ENCODE measurements around the gene MAP3K5.

The MAP3K5 gene

GRCh38 chr6:136547336-136547735 lies 244.9 kb downstream of the MAP3K5 start:
- peaks cover 72% of the 10 kb centered on the region for H3K27me3 Mint-ChIP-seq
- no peaks in the 10 kb centered on the region for H3K9me3 Mint-ChIP-seq
- no peak overlapping the region for H3K27ac Mint-ChIP-seq (ENCODE audit: low read depth)
- ATAC-seq (replicated peaks; ENCODE audit: extremely low read depth, poor library complexity, severe bottlenecking) (no peak), DNase-seq (ENCODE audit: low spot score in 2 of 2) (no peak)
- peaks cover 4% of the 10 kb centered on the region for H3K36me3 Mint-ChIP-seq (ENCODE audit: insufficient read depth)
- no peak overlapping the region for H3K4me3 Mint-ChIP-seq
- no peaks in the 10 kb centered on the region for H3K4me1 Mint-ChIP-seq

GRCh38 chr6:136546331-136546730 lies 245.9 kb downstream of the MAP3K5 start:
- DNase-seq (ENCODE audit: low spot score in 2 of 2) (no peak), ATAC-seq (replicated peaks; ENCODE audit: extremely low read depth, poor library complexity, severe bottlenecking) (no peak)
- Mint-ChIP-seq H3K27me3 (peaks cover 77% of the 10 kb centered on the region), H3K36me3 (ENCODE audit: insufficient read depth) (peaks cover 4% of the 10 kb centered on the region), H3K27ac (ENCODE audit: low read depth) (no peak overlapping the region), H3K4me3 (no peak overlapping the region), H3K4me1 (no peaks in the 10 kb centered on the region), H3K9me3 (no peaks in the 10 kb centered on the region)

GRCh38 chr6:136544326-136544725 lies 248.0 kb downstream of the MAP3K5 start:
- H3K4me1 Mint-ChIP-seq, result no peaks in the 10 kb centered on the region
- DNase-seq (ENCODE audit: low spot score in 2 of 2), result no peak
- no peak overlapping the region for H3K4me3 Mint-ChIP-seq
- H3K27ac Mint-ChIP-seq (ENCODE audit: low read depth), result no peak overlapping the region
- ATAC-seq (replicated peaks; ENCODE audit: extremely low read depth, poor library complexity, severe bottlenecking), result no peak
- H3K36me3 Mint-ChIP-seq (ENCODE audit: insufficient read depth), result no peaks in the 10 kb centered on the region
- H3K27me3 Mint-ChIP-seq, result peaks cover 92% of the 10 kb centered on the region
- no peaks in the 10 kb centered on the region for H3K9me3 Mint-ChIP-seq

GRCh38 chr6:136541395-136541794 lies 250.9 kb downstream of the MAP3K5 start:
- peaks cover 63% of the 10 kb centered on the region for H3K27me3 Mint-ChIP-seq

GRCh38 chr6:136539967-136540652 lies 252.2 kb downstream of the MAP3K5 start:
- DNase-seq (ENCODE audit: low spot score in 2 of 2), result no peak
- H3K9me3 Mint-ChIP-seq, result no peaks in the 10 kb centered on the region
- H3K36me3 Mint-ChIP-seq (ENCODE audit: insufficient read depth), result peaks cover under 1% of the 10 kb centered on the region
- peaks cover 50% of the 10 kb centered on the region for H3K27me3 Mint-ChIP-seq
- no peak overlapping the region for H3K27ac Mint-ChIP-seq (ENCODE audit: low read depth)
- no peak for ATAC-seq (replicated peaks; ENCODE audit: extremely low read depth, poor library complexity, severe bottlenecking)
- no peak overlapping the region for H3K4me3 Mint-ChIP-seq
- H3K4me1 Mint-ChIP-seq, result no peaks in the 10 kb centered on the region

More at GRCh38 chr6:136541395-136541794, 250.9 kb downstream of the MAP3K5 start:
- no peaks in the 10 kb centered on the region for H3K36me3 Mint-ChIP-seq (ENCODE audit: insufficient read depth)
- no peak for DNase-seq (ENCODE audit: low spot score in 2 of 2)
- H3K9me3 Mint-ChIP-seq, result no peaks in the 10 kb centered on the region
- H3K4me1 Mint-ChIP-seq, result no peaks in the 10 kb centered on the region
- H3K4me3 Mint-ChIP-seq, result no peak overlapping the region
- ATAC-seq (replicated peaks; ENCODE audit: extremely low read depth, poor library complexity, severe bottlenecking), result no peak
- H3K27ac Mint-ChIP-seq (ENCODE audit: low read depth), result no peak overlapping the region

- ATAC-seq (replicated peaks; ENCODE audit: extremely low read depth, poor library complexity, severe bottlenecking), result no peak
Measured at GRCh38 chr6:136538836-136539235, 253.4 kb downstream of the MAP3K5 start.

GRCh38 chr6:136535880-136536650 lies 256.2 kb downstream of the MAP3K5 start:
- H3K36me3 Mint-ChIP-seq (ENCODE audit: insufficient read depth), result peaks cover 1% of the 10 kb centered on the region
- ATAC-seq (replicated peaks; ENCODE audit: extremely low read depth, poor library complexity, severe bottlenecking) (no peak), DNase-seq (ENCODE audit: low spot score in 2 of 2) (no peak)
- H3K4me3 Mint-ChIP-seq, result no peak overlapping the region
- no peaks in the 10 kb centered on the region for H3K4me1 Mint-ChIP-seq
- H3K27ac Mint-ChIP-seq (ENCODE audit: low read depth), result no peak overlapping the region
- H3K27me3 Mint-ChIP-seq, result peaks cover 37% of the 10 kb centered on the region
- no peaks in the 10 kb centered on the region for H3K9me3 Mint-ChIP-seq

More at GRCh38 chr6:136538836-136539235, 253.4 kb downstream of the MAP3K5 start:
- no peak overlapping the region for H3K27ac Mint-ChIP-seq (ENCODE audit: low read depth)
- H3K9me3 Mint-ChIP-seq, result no peaks in the 10 kb centered on the region
- H3K36me3 Mint-ChIP-seq (ENCODE audit: insufficient read depth), result peaks cover 1% of the 10 kb centered on the region
- peaks cover 37% of the 10 kb centered on the region for H3K27me3 Mint-ChIP-seq
- no peak for DNase-seq (ENCODE audit: low spot score in 2 of 2)
- no peak overlapping the region for H3K4me3 Mint-ChIP-seq
- H3K4me1 Mint-ChIP-seq, result no peaks in the 10 kb centered on the region

GRCh38 chr6:136535017-136535765 lies 257.1 kb downstream of the MAP3K5 start:
- Mint-ChIP-seq H3K27ac (ENCODE audit: low read depth) (no peak overlapping the region), H3K4me3 (no peak overlapping the region), H3K27me3 (peaks cover 33% of the 10 kb centered on the region), H3K36me3 (ENCODE audit: insufficient read depth) (peaks cover 1% of the 10 kb centered on the region), H3K4me1 (no peaks in the 10 kb centered on the region), H3K9me3 (no peaks in the 10 kb centered on the region)
- ATAC-seq (replicated peaks; ENCODE audit: extremely low read depth, poor library complexity, severe bottlenecking), result no peak
- DNase-seq (ENCODE audit: low spot score in 2 of 2), result no peak

- peaks cover 1% of the 10 kb centered on the region for H3K36me3 Mint-ChIP-seq (ENCODE audit: insufficient read depth)
- no peak for DNase-seq (ENCODE audit: low spot score in 2 of 2)
- peaks cover 25% of the 10 kb centered on the region for H3K27me3 Mint-ChIP-seq
- no peaks in the 10 kb centered on the region for H3K9me3 Mint-ChIP-seq
- ATAC-seq (replicated peaks; ENCODE audit: extremely low read depth, poor library complexity, severe bottlenecking), result no peak
- H3K4me3 Mint-ChIP-seq, result no peak overlapping the region
- H3K27ac Mint-ChIP-seq (ENCODE audit: low read depth), result no peak overlapping the region
- no peaks in the 10 kb centered on the region for H3K4me1 Mint-ChIP-seq
Measured at GRCh38 chr6:136534268-136534667, 258.0 kb downstream of the MAP3K5 start.

GRCh38 chr6:136533487-136533886 lies 258.8 kb downstream of the MAP3K5 start:
- no peak for ATAC-seq (replicated peaks; ENCODE audit: extremely low read depth, poor library complexity, severe bottlenecking)
- H3K9me3 Mint-ChIP-seq, result no peaks in the 10 kb centered on the region

GRCh38 chr6:136532030-136532429 lies 260.2 kb downstream of the MAP3K5 start:
- no peaks in the 10 kb centered on the region for H3K9me3 Mint-ChIP-seq
- H3K4me1 Mint-ChIP-seq, result no peaks in the 10 kb centered on the region
- DNase-seq (ENCODE audit: low spot score in 2 of 2) (no peak), ATAC-seq (replicated peaks; ENCODE audit: extremely low read depth, poor library complexity, severe bottlenecking) (no peak)
- peaks cover 43% of the 10 kb centered on the region for H3K27me3 Mint-ChIP-seq
- no peak overlapping the region for H3K4me3 Mint-ChIP-seq
- peaks cover 1% of the 10 kb centered on the region for H3K36me3 Mint-ChIP-seq (ENCODE audit: insufficient read depth)
- H3K27ac Mint-ChIP-seq (ENCODE audit: low read depth), result no peak overlapping the region

More at GRCh38 chr6:136533487-136533886, 258.8 kb downstream of the MAP3K5 start:
- peaks cover 31% of the 10 kb centered on the region for H3K27me3 Mint-ChIP-seq
- no peak overlapping the region for H3K27ac Mint-ChIP-seq (ENCODE audit: low read depth)
- H3K4me1 Mint-ChIP-seq, result no peaks in the 10 kb centered on the region
- no peak for DNase-seq (ENCODE audit: low spot score in 2 of 2)
- H3K36me3 Mint-ChIP-seq (ENCODE audit: insufficient read depth), result peaks cover 1% of the 10 kb centered on the region
- no peak overlapping the region for H3K4me3 Mint-ChIP-seq

- H3K4me1 Mint-ChIP-seq, result peaks cover 6% of the 10 kb centered on the region
- H3K27me3 Mint-ChIP-seq, result peaks cover 55% of the 10 kb centered on the region
- H3K9me3 Mint-ChIP-seq, result no peaks in the 10 kb centered on the region
- H3K27ac Mint-ChIP-seq (ENCODE audit: low read depth), result no peak overlapping the region
- ATAC-seq (replicated peaks; ENCODE audit: extremely low read depth, poor library complexity, severe bottlenecking) (no peak), DNase-seq (ENCODE audit: low spot score in 2 of 2) (no peak)
- no peak overlapping the region for H3K4me3 Mint-ChIP-seq
- no peaks in the 10 kb centered on the region for H3K36me3 Mint-ChIP-seq (ENCODE audit: insufficient read depth)
Measured at GRCh38 chr6:136529710-136530109, 262.6 kb downstream of the MAP3K5 start.

Data from central memory CD8-positive, alpha-beta T cell (primary cell).